HEK293T (cell line): ENCODE measurements around the gene RNASE11.

Experiments
- CTCF ChIA-PET: fragments of 350-600 bp; formaldehyde crosslinking; extraction: SDS; loops from one replicate; lab custom pipeline; 2021; ENCODE audit warnings: antibody characterized with exemption, inconsistent platforms; lab: Yijun Ruan, JAX
- POLR2A ChIA-PET: fragments of 350-600 bp; formaldehyde crosslinking; extraction: SDS; loops from one replicate; lab custom pipeline; 2020; ENCODE audit warnings: antibody characterized with exemption, inconsistent platforms; lab: Yijun Ruan, JAX
- DNase-seq: peaks from one replicate; pipeline ENCODE4 v3.0.0; 2012; ENCODE audit warnings: mixed read lengths; ENCODE audit errors: extremely low spot score
- ARNT ChIP-seq: fragments of 450-650 bp; IDR thresholded peaks from 2 replicates; pipeline ENCODE4 v1.6.1; 2017; ENCODE audit warnings: mild to moderate bottlenecking
- BHLHE40 ChIP-seq: fragments of 450-650 bp; IDR thresholded peaks from 2 replicates; pipeline ENCODE4 v1.6.1; 2016; ENCODE audit warnings: mild to moderate bottlenecking, moderate library complexity, borderline replicate concordance
- CTBP1 ChIP-seq: fragments of 450-650 bp; IDR thresholded peaks from 2 replicates; pipeline ENCODE4 v1.6.1; 2016; ENCODE audit warnings: borderline replicate concordance
- ELF4 ChIP-seq: fragments of 450-650 bp; IDR thresholded peaks from 2 replicates; pipeline ENCODE4 v1.6.1; 2017; ENCODE audit warnings: antibody characterized with exemption
- FOXA1 ChIP-seq: fragments of 450-650 bp; IDR thresholded peaks from 2 replicates; pipeline ENCODE4 v1.6.1; 2016; ENCODE audit warnings: mild to moderate bottlenecking
- FOXK2 ChIP-seq: fragments of 450-650 bp; IDR thresholded peaks from 2 replicates; pipeline ENCODE4 v1.6.1; 2016; ENCODE audit warnings: mild to moderate bottlenecking
- FOXM1 ChIP-seq: fragments of 450-650 bp; IDR thresholded peaks from 2 replicates; pipeline ENCODE4 v1.6.1; 2017; ENCODE audit warnings: mild to moderate bottlenecking, borderline replicate concordance
- HDGF ChIP-seq: fragments of 450-650 bp; IDR thresholded peaks from 2 replicates; pipeline ENCODE4 v1.6.1; 2017; ENCODE audit warnings: antibody characterized with exemption, borderline replicate concordance
- L3MBTL2 ChIP-seq: fragments of 450-650 bp; conservative IDR thresholded peaks from 2 replicates; pipeline ENCODE4 v1.6.1; 2016; ENCODE audit warnings: mild to moderate bottlenecking
- LEF1 ChIP-seq: fragments of 450-650 bp; IDR thresholded peaks from 2 replicates; pipeline ENCODE4 v1.6.1; 2017; ENCODE audit warnings: mild to moderate bottlenecking, borderline replicate concordance
- NFRKB ChIP-seq: fragments of 450-650 bp; IDR thresholded peaks from 2 replicates; pipeline ENCODE4 v1.6.1; 2016; ENCODE audit warnings: mild to moderate bottlenecking, moderate library complexity
- PKNOX1 ChIP-seq: fragments of 450-650 bp; IDR thresholded peaks from 2 replicates; pipeline ENCODE4 v1.6.1; 2016
- SP1 ChIP-seq: fragments of 450-650 bp; IDR thresholded peaks from 2 replicates; pipeline ENCODE4 v1.6.1; 2017
- SUZ12 ChIP-seq: fragments of 450-650 bp; IDR thresholded peaks from 2 replicates; pipeline ENCODE4 v1.6.1; 2016; ENCODE audit warnings: mild to moderate bottlenecking
- TARDBP ChIP-seq: fragments of 450-650 bp; IDR thresholded peaks from 2 replicates; pipeline ENCODE4 v1.6.1; 2016
- ZNF384 ChIP-seq: fragments of 450-650 bp; IDR thresholded peaks from 2 replicates; pipeline ENCODE4 v1.6.1; 2016

RNASE11 gene

GRCh38 chr14:20611277-20611676 lies 23.5 kb upstream of the RNASE11 start:
- ChIA-PET CTCF (interaction anchor here (0.8 to 1.3 kb wide), 2 partner anchors 19 to 54 kb away, joined by 3 to 4 read pairs; no protein-coding TSS in a partner anchor), POLR2A (interaction anchor here (1.5 to 2.2 kb wide), 2 partner anchors 70 to 150 kb away, joined by 3 to 12 read pairs; partner anchors contain the start of gene PIP4P1)
- TF ChIP-seq NFRKB (no peak), TARDBP (no peak), ARNT (no peak), PKNOX1 (no peak), SP1 (no peak), L3MBTL2 (no peak), FOXK2 (no peak), ZNF384 (no peak), FOXA1 (no peak), SUZ12 (no peak), BHLHE40 (no peak), LEF1 (no peak), HDGF (no peak), ELF4 (no peak), CTBP1 (no peak)
- no peak for DNase-seq

GRCh38 chr14:20610002-20610765 lies 22.4 kb upstream of the RNASE11 start:
- TF ChIP-seq L3MBTL2 (0 out of 2 replicates have a peak, but pooled peaks have one; percentile 32), TARDBP (no peak), ZNF384 (no peak)
- DNase-seq: peak; percentile 53
- ChIA-PET CTCF (interaction anchor here (0.8 to 2.6 kb wide), 8 partner anchors 22 to 283 kb away, joined by 3 to 13 read pairs (median 5); partner anchors contain the start of gene RNASE4), POLR2A (interaction anchor here (1.0 to 2.2 kb wide), 6 partner anchors 71 to 267 kb away, joined by 3 to 12 read pairs (median 4); partner anchors contain the start of genes PARP2, PIP4P1, PNP and RNASE4)

- ChIA-PET POLR2A (interaction anchor here (0.8 to 2.2 kb wide), 3 partner anchors 10 to 75 kb away, joined by 3 to 12 read pairs (median 5); partner anchors contain the start of gene RNASE4), CTCF (interaction anchor here (0.7 to 2.9 kb wide), 11 partner anchors 22 to 282 kb away, joined by 3 to 19 read pairs (median 5); partner anchors contain the start of gene RNASE4)
- TF ChIP-seq SP1 (no peak), PKNOX1 (peak; percentile 96)
- peak; percentile 74 for DNase-seq
Measured at GRCh38 chr14:20609215-20610001, 21.6 kb upstream of the RNASE11 start.

- TF ChIP-seq NFRKB (no peak), ARNT (no peak), SUZ12 (no peak), TARDBP (no peak), ELF4 (no peak), CTBP1 (no peak), LEF1 (no peak), FOXA1 (no peak), FOXM1 (no peak), HDGF (no peak)
- DNase-seq: no peak
- ChIA-PET POLR2A (interaction anchor here (0.8 kb wide), 2 partner anchors 9 to 154 kb away, joined by 3 read pairs; partner anchors contain the start of genes APEX1 and OSGEP), CTCF (interaction anchor here (0.7 to 2.9 kb wide), 5 partner anchors 78 to 193 kb away, joined by 3 to 19 read pairs (median 3); no protein-coding TSS in a partner anchor)
Measured at GRCh38 chr14:20608383-20609110, 20.7 kb upstream of the RNASE11 start.

- DNase-seq: no peak
- ChIA-PET POLR2A (interaction anchor here (0.5 to 1.6 kb wide), 4 partner anchors 76 to 152 kb away, joined by 3 to 4 read pairs (median 3); no protein-coding TSS in a partner anchor), CTCF (interaction anchor here (0.6 to 2.9 kb wide), 4 partner anchors 50 to 296 kb away, joined by 3 to 19 read pairs (median 4); no protein-coding TSS in a partner anchor)
- TF ChIP-seq PKNOX1: no peak
- TF ChIP-seq SP1: no peak
- TF ChIP-seq FOXM1: no peak
- no peak for TF ChIP-seq FOXK2
- TF ChIP-seq SUZ12: no peak
- no peak for TF ChIP-seq LEF1
- TF ChIP-seq HDGF: no peak
- no peak for TF ChIP-seq ELF4
- no peak for TF ChIP-seq ARNT
- TF ChIP-seq L3MBTL2: no peak
- TF ChIP-seq NFRKB: no peak
- TF ChIP-seq FOXA1: no peak
Measured at GRCh38 chr14:20607617-20608016, 19.8 kb upstream of the RNASE11 start.
